Panc1 (cell line): ENCODE results near the gene DCXR.

Experiments used
- POLR2AphosphoS5 ChIP-seq: IDR thresholded peaks from 2 replicates; pipeline ENCODE4 v1.6.1; 2012; ENCODE audit warnings: mild to moderate bottlenecking, low read depth, low read length, moderate library complexity
- TF ChIP-seq, protein P1 (sequence below): fragments of 450-650 bp; IDR thresholded peaks from 2 replicates; pipeline ENCODE4 v1.5.1; 2017; ENCODE audit warnings: mild to moderate bottlenecking

- no peak for TF ChIP-seq POLR2AphosphoS5
- TF ChIP-seq, protein P1, sequence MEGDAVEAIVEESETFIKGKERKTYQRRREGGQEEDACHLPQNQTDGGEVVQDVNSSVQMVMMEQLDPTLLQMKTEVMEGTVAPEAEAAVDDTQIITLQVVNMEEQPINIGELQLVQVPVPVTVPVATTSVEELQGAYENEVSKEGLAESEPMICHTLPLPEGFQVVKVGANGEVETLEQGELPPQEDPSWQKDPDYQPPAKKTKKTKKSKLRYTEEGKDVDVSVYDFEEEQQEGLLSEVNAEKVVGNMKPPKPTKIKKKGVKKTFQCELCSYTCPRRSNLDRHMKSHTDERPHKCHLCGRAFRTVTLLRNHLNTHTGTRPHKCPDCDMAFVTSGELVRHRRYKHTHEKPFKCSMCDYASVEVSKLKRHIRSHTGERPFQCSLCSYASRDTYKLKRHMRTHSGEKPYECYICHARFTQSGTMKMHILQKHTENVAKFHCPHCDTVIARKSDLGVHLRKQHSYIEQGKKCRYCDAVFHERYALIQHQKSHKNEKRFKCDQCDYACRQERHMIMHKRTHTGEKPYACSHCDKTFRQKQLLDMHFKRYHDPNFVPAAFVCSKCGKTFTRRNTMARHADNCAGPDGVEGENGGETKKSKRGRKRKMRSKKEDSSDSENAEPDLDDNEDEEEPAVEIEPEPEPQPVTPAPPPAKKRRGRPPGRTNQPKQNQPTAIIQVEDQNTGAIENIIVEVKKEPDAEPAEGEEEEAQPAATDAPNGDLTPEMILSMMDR = no peak
These were observed 834 bp downstream of the DCXR start for GRCh38 chr17:82036634-82037091.
